HEK293T (cell line): ENCODE results near the gene FBXO24.
"Not testable (repeated sequence)": the region's sequence is repeated elsewhere in the genome, so short reads cannot be mapped to it uniquely, and the experiment has no call there.

Experiments
- CTCF ChIA-PET: fragments of 350-600 bp; formaldehyde crosslinking; extraction: SDS; loops from one replicate; lab custom pipeline; 2021; ENCODE audit warnings: antibody characterized with exemption, inconsistent platforms; lab: Yijun Ruan, JAX
- POLR2A ChIA-PET: fragments of 350-600 bp; formaldehyde crosslinking; extraction: SDS; loops from one replicate; lab custom pipeline; 2020; ENCODE audit warnings: antibody characterized with exemption, inconsistent platforms; lab: Yijun Ruan, JAX
- DNase-seq: peaks from one replicate; pipeline ENCODE4 v3.0.0; 2012; ENCODE audit warnings: mixed read lengths; ENCODE audit errors: extremely low spot score
- ARNT ChIP-seq: fragments of 450-650 bp; IDR thresholded peaks from 2 replicates; pipeline ENCODE4 v1.6.1; 2017; ENCODE audit warnings: mild to moderate bottlenecking
- BHLHE40 ChIP-seq: fragments of 450-650 bp; IDR thresholded peaks from 2 replicates; pipeline ENCODE4 v1.6.1; 2016; ENCODE audit warnings: mild to moderate bottlenecking, moderate library complexity, borderline replicate concordance
- CTBP1 ChIP-seq: fragments of 450-650 bp; IDR thresholded peaks from 2 replicates; pipeline ENCODE4 v1.6.1; 2016; ENCODE audit warnings: borderline replicate concordance
- ELF4 ChIP-seq: fragments of 450-650 bp; IDR thresholded peaks from 2 replicates; pipeline ENCODE4 v1.6.1; 2017; ENCODE audit warnings: antibody characterized with exemption
- FOXA1 ChIP-seq: fragments of 450-650 bp; IDR thresholded peaks from 2 replicates; pipeline ENCODE4 v1.6.1; 2016; ENCODE audit warnings: mild to moderate bottlenecking
- FOXK2 ChIP-seq: fragments of 450-650 bp; IDR thresholded peaks from 2 replicates; pipeline ENCODE4 v1.6.1; 2016; ENCODE audit warnings: mild to moderate bottlenecking
- FOXM1 ChIP-seq: fragments of 450-650 bp; IDR thresholded peaks from 2 replicates; pipeline ENCODE4 v1.6.1; 2017; ENCODE audit warnings: mild to moderate bottlenecking, borderline replicate concordance
- HDGF ChIP-seq: fragments of 450-650 bp; IDR thresholded peaks from 2 replicates; pipeline ENCODE4 v1.6.1; 2017; ENCODE audit warnings: antibody characterized with exemption, borderline replicate concordance
- L3MBTL2 ChIP-seq: fragments of 450-650 bp; conservative IDR thresholded peaks from 2 replicates; pipeline ENCODE4 v1.6.1; 2016; ENCODE audit warnings: mild to moderate bottlenecking
- LEF1 ChIP-seq: fragments of 450-650 bp; IDR thresholded peaks from 2 replicates; pipeline ENCODE4 v1.6.1; 2017; ENCODE audit warnings: mild to moderate bottlenecking, borderline replicate concordance
- NFRKB ChIP-seq: fragments of 450-650 bp; IDR thresholded peaks from 2 replicates; pipeline ENCODE4 v1.6.1; 2016; ENCODE audit warnings: mild to moderate bottlenecking, moderate library complexity
- PKNOX1 ChIP-seq: fragments of 450-650 bp; IDR thresholded peaks from 2 replicates; pipeline ENCODE4 v1.6.1; 2016
- SP1 ChIP-seq: fragments of 450-650 bp; IDR thresholded peaks from 2 replicates; pipeline ENCODE4 v1.6.1; 2017
- SUZ12 ChIP-seq: fragments of 450-650 bp; IDR thresholded peaks from 2 replicates; pipeline ENCODE4 v1.6.1; 2016; ENCODE audit warnings: mild to moderate bottlenecking
- TARDBP ChIP-seq: fragments of 450-650 bp; IDR thresholded peaks from 2 replicates; pipeline ENCODE4 v1.6.1; 2016
- ZNF384 ChIP-seq: fragments of 450-650 bp; IDR thresholded peaks from 2 replicates; pipeline ENCODE4 v1.6.1; 2016

Gene FBXO24

GRCh38 chr7:100586266-100587025 lies at the start of gene FBXO24:
TSS of gene FBXO24 (plus strand) at chr7:100586328. CDS start at chr7:100586626, 298 bp downstream.
- TF ChIP-seq CTBP1, result no peak
- TF ChIP-seq FOXK2, result no peak
- TF ChIP-seq PKNOX1, result peak; percentile 100
- TF ChIP-seq SP1, result peak; percentile 79; the same call in 1 of the 2 replicates
- no peak for TF ChIP-seq HDGF
- POLR2A ChIA-PET, result interaction anchor here (0.5 to 3.3 kb wide), 33 partner anchors 9 to 303 kb away, joined by 3 to 40 read pairs (median 4); partner anchors contain the start of genes GIGYF1, GNB2, MOSPD3 and PCOLCE
- DNase-seq, result peak; percentile 98
- CTCF ChIA-PET, result interaction anchor here (0.6 to 1.5 kb wide), 7 partner anchors 16 to 119 kb away, joined by 3 to 6 read pairs (median 4); partner anchors contain the start of genes MOSPD3, PCOLCE and POP7

GRCh38 chr7:100536695-100537094 lies 49.4 kb upstream of the FBXO24 start:
- DNase-seq, CTCF ChIA-PET, POLR2A ChIA-PET: not testable (repeated sequence)

- no peak for TF ChIP-seq BHLHE40
- TF ChIP-seq PKNOX1, result no peak
- no peak for TF ChIP-seq ZNF384
- no peak for TF ChIP-seq FOXK2
- TF ChIP-seq SUZ12, result no peak
- TF ChIP-seq FOXM1, result no peak
- TF ChIP-seq NFRKB, result no peak
- no peak for TF ChIP-seq L3MBTL2
- no peak for TF ChIP-seq ARNT
- no peak for TF ChIP-seq LEF1
- no peak for TF ChIP-seq FOXA1
- no peak for TF ChIP-seq TARDBP
- TF ChIP-seq CTBP1, result no peak
- no peak for TF ChIP-seq SP1
- TF ChIP-seq HDGF, result no peak
- no peak for TF ChIP-seq ELF4
- POLR2A ChIA-PET, result interaction anchor here (1.0 to 1.7 kb wide), 4 partner anchors 11 to 142 kb away, joined by 3 to 7 read pairs (median 3); no protein-coding TSS in a partner anchor
- CTCF ChIA-PET, result interaction anchor here (1.0 to 2.8 kb wide), 2 partner anchors 21 to 131 kb away, joined by 3 to 8 read pairs; no protein-coding TSS in a partner anchor
Measured at GRCh38 chr7:100538348-100538653, 47.8 kb upstream of the FBXO24 start.

GRCh38 chr7:100538654-100539435 lies 47.3 kb upstream of the FBXO24 start, which contains the start of gene AGFG2:
TSS of gene AGFG2 (plus strand) at chr7:100539203. CDS start at chr7:100539347, 144 bp downstream.
- TF ChIP-seq SP1 (no peak), SUZ12 (no peak), L3MBTL2 (peak; percentile 87), LEF1 (no peak), PKNOX1 (peak; percentile 94), BHLHE40 (no peak), TARDBP (no peak), HDGF (peak; percentile 99), ARNT (no peak), ELF4 (no peak), FOXK2 (no peak), ZNF384 (no peak), FOXM1 (no peak), NFRKB (no peak)
- POLR2A ChIA-PET, result interaction anchor here (0.6 to 1.7 kb wide), 8 partner anchors 11 to 141 kb away, joined by 3 to 7 read pairs (median 3); no protein-coding TSS in a partner anchor
- DNase-seq, result peak; percentile 98
- CTCF ChIA-PET, result interaction anchor here (0.6 to 2.8 kb wide), 4 partner anchors 21 to 131 kb away, joined by 3 to 8 read pairs (median 4); no protein-coding TSS in a partner anchor

More at GRCh38 chr7:100538348-100538653, 47.8 kb upstream of the FBXO24 start:
- DNase-seq, result no peak

- POLR2A ChIA-PET, result interaction anchor here (1.7 kb wide), 1 partner anchor 19 kb away, joined by 7 read pairs; no protein-coding TSS in a partner anchor
- no peak for TF ChIP-seq CTBP1
- no peak for DNase-seq
- CTCF ChIA-PET, result interaction anchor here (2.8 kb wide), 1 partner anchor 20 kb away, joined by 8 read pairs; no protein-coding TSS in a partner anchor
Measured at GRCh38 chr7:100539436-100540006, 46.6 kb upstream of the FBXO24 start.
